ENCODE measurements around the gene MT4.
A peak's percentile ranks its signal among the peaks of the same experiment; 100 is the strongest.

Gene MT4

DNA sequence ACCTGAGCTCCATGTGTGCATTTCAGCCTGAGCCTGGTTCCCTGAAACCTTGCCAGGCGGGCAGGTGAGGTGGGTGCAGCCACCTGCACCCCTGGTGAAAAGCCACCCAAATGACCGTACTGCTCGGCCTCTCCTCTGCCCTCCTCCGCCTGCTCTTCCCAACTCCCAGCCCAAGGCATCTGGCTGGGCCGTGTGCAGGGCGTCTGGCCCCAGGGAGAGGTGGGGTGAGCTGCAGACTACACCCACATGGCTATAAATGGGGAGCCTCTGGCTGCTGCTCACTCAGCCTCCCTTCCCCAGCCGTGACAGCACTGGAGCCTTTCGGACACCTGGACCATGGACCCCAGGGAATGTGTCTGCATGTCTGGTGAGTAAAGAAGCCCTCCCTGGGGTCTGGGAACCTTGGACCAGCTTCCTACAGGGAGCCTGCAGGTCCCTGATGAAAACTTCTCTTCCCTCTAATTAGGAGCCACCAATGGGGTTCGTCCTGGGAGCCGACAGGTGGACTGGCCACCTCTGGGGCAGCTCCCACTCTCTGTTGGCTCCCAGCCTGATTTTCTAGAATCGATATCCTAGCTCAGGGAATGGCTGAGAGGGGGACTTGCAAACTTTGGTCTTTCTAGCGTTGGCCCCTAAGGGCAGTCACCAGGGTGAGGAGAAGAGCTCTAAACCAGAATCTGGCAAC lies at the start of gene MT4:
MT4 (plus strand) TSS at position 281 of the 685 bp plus-strand sequence; CDS start at position 337, 56 bp downstream.
- Histone ChIP-seq H3K4me1 (ENCODE audit: control insufficient read depth in 5 of 5, insufficient read depth in 5 of 5, low read length in 5 of 5) (no peaks in the 10 kb centered on the region), H3K4me3 (ENCODE audit: low read depth in 1 of 5, low read length in 5 of 5) (no peak within 1 kb of the TSS), H3K9me3 (ENCODE audit: control insufficient read depth in 5 of 5, low read length in 5 of 5) (no peaks in the 10 kb centered on the region)

GRCh38 chr16:56515665-56516064 lies 49.2 kb upstream of the MT4 start:
- Histone ChIP-seq H3K36me3 (ENCODE audit: control insufficient read depth in 5 of 5, insufficient read depth in 5 of 5, low read length in 5 of 5) (peaks cover 0 to 14% (median 4%) of the 10 kb centered on the region in 5 donors), H3K9ac (ENCODE audit: low read length in 5 of 5) (no peak overlapping the region), H3K4me3 (ENCODE audit: low read depth in 1 of 5, low read length in 5 of 5) (no peak overlapping the region), H3K27ac (ENCODE audit: low read depth, low read length) (no peak overlapping the region), H3K9me3 (ENCODE audit: control insufficient read depth in 5 of 5, low read length in 5 of 5) (no peaks in the 10 kb centered on the region), H3K27me3 (ENCODE audit: control insufficient read depth in 5 of 5, insufficient read depth in 4 of 5, low read length in 5 of 5) (no peaks in the 10 kb centered on the region), H3K4me1 (ENCODE audit: control insufficient read depth in 5 of 5, insufficient read depth in 5 of 5, low read length in 5 of 5) (peaks cover 2 to 19% (median 16%) of the 10 kb centered on the region in 5 donors)

More for the DNA sequence above, at the start of gene MT4:
- Histone ChIP-seq H3K27me3 (ENCODE audit: control insufficient read depth in 5 of 5, insufficient read depth in 4 of 5, low read length in 5 of 5) (peaks cover 0 to 9% (median 5%) of the 10 kb centered on the region in 5 donors), H3K9ac (ENCODE audit: low read length in 5 of 5) (no peak within 1 kb of the TSS), H3K27ac (ENCODE audit: low read depth, low read length) (no peak within 1 kb of the TSS), H3K36me3 (ENCODE audit: control insufficient read depth in 5 of 5, insufficient read depth in 5 of 5, low read length in 5 of 5) (no peaks in the 10 kb centered on the region)

DNA sequence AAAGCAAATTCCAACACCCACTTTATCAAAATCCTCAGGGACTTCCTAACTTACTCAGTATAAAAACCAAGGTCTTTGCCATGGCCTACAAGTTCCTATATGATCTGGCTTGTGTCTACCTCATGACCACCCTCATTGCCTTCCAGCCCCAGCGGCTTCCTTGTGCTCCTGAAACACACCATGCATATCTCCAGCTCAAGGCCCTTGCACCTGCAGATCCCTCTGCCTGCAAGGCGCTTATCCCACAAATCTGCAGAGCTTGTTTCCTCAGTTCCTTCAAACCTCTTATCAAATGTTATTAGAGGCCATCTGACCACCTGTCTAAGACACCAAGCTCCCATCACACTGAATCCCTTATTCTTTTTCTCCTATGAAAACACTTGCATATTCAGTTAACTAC lies 47.7 kb upstream of the MT4 start:
- Histone ChIP-seq H3K36me3 (ENCODE audit: control insufficient read depth in 5 of 5, insufficient read depth in 5 of 5, low read length in 5 of 5) (peaks cover 0 to 8% (median 0%) of the 10 kb centered on the region in 5 donors), H3K9ac (ENCODE audit: low read length in 5 of 5) (no peak overlapping the region), H3K4me1 (ENCODE audit: control insufficient read depth in 5 of 5, insufficient read depth in 5 of 5, low read length in 5 of 5) (peaks cover 2 to 19% (median 16%) of the 10 kb centered on the region in 5 donors), H3K27me3 (ENCODE audit: control insufficient read depth in 5 of 5, insufficient read depth in 4 of 5, low read length in 5 of 5) (no peaks in the 10 kb centered on the region), H3K9me3 (ENCODE audit: control insufficient read depth in 5 of 5, low read length in 5 of 5) (no peaks in the 10 kb centered on the region), H3K27ac (ENCODE audit: low read depth, low read length) (no peak overlapping the region), H3K4me3 (ENCODE audit: low read depth in 1 of 5, low read length in 5 of 5) (no peak overlapping the region)

GRCh38 chr16:56518425-56518824 lies 46.4 kb upstream of the MT4 start:
- H3K9me3 ChIP-seq (ENCODE audit: control insufficient read depth in 5 of 5, low read length in 5 of 5) = no peaks in the 10 kb centered on the region
- H3K27me3 ChIP-seq (ENCODE audit: control insufficient read depth in 5 of 5, insufficient read depth in 4 of 5, low read length in 5 of 5) = no peaks in the 10 kb centered on the region
- H3K4me1 ChIP-seq (ENCODE audit: control insufficient read depth in 5 of 5, insufficient read depth in 5 of 5, low read length in 5 of 5) = peaks cover 2 to 18% (median 16%) of the 10 kb centered on the region in 5 donors
- H3K36me3 ChIP-seq (ENCODE audit: control insufficient read depth in 5 of 5, insufficient read depth in 5 of 5, low read length in 5 of 5) = no peaks in the 10 kb centered on the region
- H3K9ac ChIP-seq (ENCODE audit: low read length in 5 of 5) = peak overlapping the region in 1 of 5 donors; percentile 14
- H3K27ac ChIP-seq (ENCODE audit: low read depth, low read length) = no peak overlapping the region
- no peak overlapping the region for H3K4me3 ChIP-seq (ENCODE audit: low read depth in 1 of 5, low read length in 5 of 5)

- H3K9me3 ChIP-seq (ENCODE audit: control insufficient read depth in 5 of 5, low read length in 5 of 5) = no peaks in the 10 kb centered on the region
- no peaks in the 10 kb centered on the region for H3K36me3 ChIP-seq (ENCODE audit: control insufficient read depth in 5 of 5, insufficient read depth in 5 of 5, low read length in 5 of 5)
- H3K9ac ChIP-seq (ENCODE audit: low read length in 5 of 5) = peak within 1 kb of the TSS in 4 of 5 donors; percentile 72 to 89 (median 80)
- H3K4me3 ChIP-seq (ENCODE audit: low read depth in 1 of 5, low read length in 5 of 5) = peak within 1 kb of the TSS; percentile 86 to 100 (median 97)
- H3K27ac ChIP-seq (ENCODE audit: low read depth, low read length) = peak within 1 kb of the TSS; percentile 70
- peaks cover 2 to 18% (median 16%) of the 10 kb centered on the region in 5 donors for H3K4me1 ChIP-seq (ENCODE audit: control insufficient read depth in 5 of 5, insufficient read depth in 5 of 5, low read length in 5 of 5)
- peaks cover 0 to 3% (median 0%) of the 10 kb centered on the region in 5 donors for H3K27me3 ChIP-seq (ENCODE audit: control insufficient read depth in 5 of 5, insufficient read depth in 4 of 5, low read length in 5 of 5)
Measured at GRCh38 chr16:56519459-56520250, 45.2 kb upstream of the MT4 start, which contains the start of gene BBS2. Gene BBS2, minus strand, starts transcription at chr16:56520024. Its CDS starts 162 bp downstream, at chr16:56519862.

DNA sequence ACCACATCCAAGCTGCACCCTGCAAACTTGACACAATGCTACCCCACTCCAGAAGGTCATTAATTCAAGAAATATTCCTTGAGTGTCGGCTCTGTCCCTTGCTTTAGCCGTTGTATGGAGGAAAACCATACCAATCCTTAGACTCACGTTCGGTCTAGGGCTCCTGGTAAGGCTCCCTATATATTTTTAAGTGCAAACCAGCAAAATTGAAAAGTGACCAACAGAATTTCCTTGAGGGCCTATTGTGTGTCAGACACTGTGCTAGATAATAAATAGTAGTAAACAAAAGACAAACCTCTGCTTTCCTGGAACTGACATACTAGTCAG lies 44.7 kb upstream of the MT4 start:
- Histone ChIP-seq H3K9me3 (ENCODE audit: control insufficient read depth in 5 of 5, low read length in 5 of 5) (no peaks in the 10 kb centered on the region), H3K4me3 (ENCODE audit: low read depth in 1 of 5, low read length in 5 of 5) (peak overlapping the region; percentile 69 to 100 (median 97)), H3K4me1 (ENCODE audit: control insufficient read depth in 5 of 5, insufficient read depth in 5 of 5, low read length in 5 of 5) (peaks cover 2 to 18% (median 16%) of the 10 kb centered on the region in 5 donors), H3K9ac (ENCODE audit: low read length in 5 of 5) (peak overlapping the region in 4 of 5 donors; percentile 38 to 89 (median 74)), H3K27me3 (ENCODE audit: control insufficient read depth in 5 of 5, insufficient read depth in 4 of 5, low read length in 5 of 5) (peaks cover 0 to 6% (median 0%) of the 10 kb centered on the region in 5 donors), H3K27ac (ENCODE audit: low read depth, low read length) (peak overlapping the region; percentile 70), H3K36me3 (ENCODE audit: control insufficient read depth in 5 of 5, insufficient read depth in 5 of 5, low read length in 5 of 5) (no peaks in the 10 kb centered on the region)

GRCh38 chr16:56525236-56525635 lies 39.6 kb upstream of the MT4 start:
- no peak overlapping the region for H3K4me3 ChIP-seq (ENCODE audit: low read depth in 1 of 5, low read length in 5 of 5)
- peaks cover 0 to 8% (median 3%) of the 10 kb centered on the region in 5 donors for H3K27me3 ChIP-seq (ENCODE audit: control insufficient read depth in 5 of 5, insufficient read depth in 4 of 5, low read length in 5 of 5)
- H3K36me3 ChIP-seq (ENCODE audit: control insufficient read depth in 5 of 5, insufficient read depth in 5 of 5, low read length in 5 of 5) = no peaks in the 10 kb centered on the region
- H3K27ac ChIP-seq (ENCODE audit: low read depth, low read length) = no peak overlapping the region
- peaks cover 2 to 5% (median 4%) of the 10 kb centered on the region in 5 donors for H3K4me1 ChIP-seq (ENCODE audit: control insufficient read depth in 5 of 5, insufficient read depth in 5 of 5, low read length in 5 of 5)
- no peak overlapping the region for H3K9ac ChIP-seq (ENCODE audit: low read length in 5 of 5)
- H3K9me3 ChIP-seq (ENCODE audit: control insufficient read depth in 5 of 5, low read length in 5 of 5) = no peaks in the 10 kb centered on the region

- H3K4me1 ChIP-seq (ENCODE audit: control insufficient read depth in 5 of 5, insufficient read depth in 5 of 5, low read length in 5 of 5) = peaks cover 0 to 8% (median 0%) of the 10 kb centered on the region in 5 donors
- peaks cover 0 to 8% (median 0%) of the 10 kb centered on the region in 5 donors for H3K27me3 ChIP-seq (ENCODE audit: control insufficient read depth in 5 of 5, insufficient read depth in 4 of 5, low read length in 5 of 5)
- no peak overlapping the region for H3K27ac ChIP-seq (ENCODE audit: low read depth, low read length)
- H3K4me3 ChIP-seq (ENCODE audit: low read depth in 1 of 5, low read length in 5 of 5) = no peak overlapping the region
- H3K36me3 ChIP-seq (ENCODE audit: control insufficient read depth in 5 of 5, insufficient read depth in 5 of 5, low read length in 5 of 5) = no peaks in the 10 kb centered on the region
- no peak overlapping the region for H3K9ac ChIP-seq (ENCODE audit: low read length in 5 of 5)
- no peaks in the 10 kb centered on the region for H3K9me3 ChIP-seq (ENCODE audit: control insufficient read depth in 5 of 5, low read length in 5 of 5)
Measured at GRCh38 chr16:56530872-56531271, 34.0 kb upstream of the MT4 start.

DNA sequence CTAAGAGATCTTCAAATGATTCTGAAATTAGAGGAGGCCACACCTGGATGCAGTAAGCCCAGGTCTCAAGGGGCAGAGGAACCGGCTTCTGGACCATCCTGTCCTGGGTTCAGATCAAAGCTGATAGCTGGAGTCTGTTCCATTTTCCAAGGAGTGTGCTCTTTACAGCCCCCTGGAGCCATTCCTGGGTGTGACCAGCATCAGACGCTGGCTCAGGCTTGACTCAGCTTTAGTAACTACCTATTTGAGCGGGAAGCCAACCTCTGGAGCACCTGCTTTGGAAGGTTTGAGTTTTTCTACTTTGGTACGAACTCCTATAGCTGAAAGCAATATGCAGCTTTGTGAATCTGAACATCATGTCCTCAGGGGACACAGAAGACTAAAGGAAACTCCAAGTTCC lies 32.2 kb upstream of the MT4 start:
- no peaks in the 10 kb centered on the region for H3K36me3 ChIP-seq (ENCODE audit: control insufficient read depth in 5 of 5, insufficient read depth in 5 of 5, low read length in 5 of 5)
- peaks cover 0 to 12% (median 0%) of the 10 kb centered on the region in 5 donors for H3K27me3 ChIP-seq (ENCODE audit: control insufficient read depth in 5 of 5, insufficient read depth in 4 of 5, low read length in 5 of 5)
- no peak overlapping the region for H3K27ac ChIP-seq (ENCODE audit: low read depth, low read length)
- no peak overlapping the region for H3K4me3 ChIP-seq (ENCODE audit: low read depth in 1 of 5, low read length in 5 of 5)
- H3K9ac ChIP-seq (ENCODE audit: low read length in 5 of 5) = no peak overlapping the region
- no peaks in the 10 kb centered on the region for H3K9me3 ChIP-seq (ENCODE audit: control insufficient read depth in 5 of 5, low read length in 5 of 5)
- peaks cover 0 to 8% (median 0%) of the 10 kb centered on the region in 5 donors for H3K4me1 ChIP-seq (ENCODE audit: control insufficient read depth in 5 of 5, insufficient read depth in 5 of 5, low read length in 5 of 5)
